Activated CD4-positive, alpha-beta T cell treated with anti-CD3 and anti-CD28 coated beads, Interleukin-2, amount 10 ng/mL, durations not matched to agents 24 days and 14 days (primary cell): ENCODE measurements around the gene SAMHD1. TPM values are rescaled to one million over a fixed set of nuclear protein-coding genes. Genes with fewer than 3 reads are reported as not detected.
"Not testable (repeated sequence)": the region's sequence is repeated elsewhere in the genome, so short reads cannot be mapped to it uniquely, and the experiment has no call there.

Experiments
- DNase-seq: peaks from one replicate; pipeline ENCODE4 v3.0.0; 2022
- H3K27ac Mint-ChIP-seq: one replicate; pipeline ENCODE4 v1.8.0; 2022; ENCODE audit warnings: mild to moderate bottlenecking, mixed read lengths
- H3K27me3 Mint-ChIP-seq: one replicate; pipeline ENCODE4 v1.8.0; 2022; ENCODE audit warnings: mixed read lengths
- H3K36me3 Mint-ChIP-seq: one replicate; pipeline ENCODE4 v1.8.0; 2022; ENCODE audit warnings: low read depth, mild to moderate bottlenecking, mixed read lengths
- H3K4me1 Mint-ChIP-seq: one replicate; pipeline ENCODE4 v1.8.0; 2021; ENCODE audit warnings: mixed read lengths
- H3K4me3 Mint-ChIP-seq: one replicate; pipeline ENCODE4 v1.8.0; 2022; ENCODE audit warnings: mild to moderate bottlenecking, moderate library complexity, mixed read lengths
- H3K9me3 Mint-ChIP-seq: one replicate; pipeline ENCODE4 v1.8.0; 2021; ENCODE audit warnings: mixed read lengths
- intact Hi-C: fragments of 100-400 bp; cut with micrococcal nuclease; formaldehyde crosslinking; loops from one replicate; pipeline ENCODE4 v1.15.1; 2023
- total RNA-seq: library from RNA; stranded (reverse); gene quantifications from 2 replicates; pipeline ENCODE4 v1.2.3, GENCODE V29; 2022

The SAMHD1 gene
- total RNA-seq, 1 donor from 2014 or later = 51.6 TPM

DNA sequence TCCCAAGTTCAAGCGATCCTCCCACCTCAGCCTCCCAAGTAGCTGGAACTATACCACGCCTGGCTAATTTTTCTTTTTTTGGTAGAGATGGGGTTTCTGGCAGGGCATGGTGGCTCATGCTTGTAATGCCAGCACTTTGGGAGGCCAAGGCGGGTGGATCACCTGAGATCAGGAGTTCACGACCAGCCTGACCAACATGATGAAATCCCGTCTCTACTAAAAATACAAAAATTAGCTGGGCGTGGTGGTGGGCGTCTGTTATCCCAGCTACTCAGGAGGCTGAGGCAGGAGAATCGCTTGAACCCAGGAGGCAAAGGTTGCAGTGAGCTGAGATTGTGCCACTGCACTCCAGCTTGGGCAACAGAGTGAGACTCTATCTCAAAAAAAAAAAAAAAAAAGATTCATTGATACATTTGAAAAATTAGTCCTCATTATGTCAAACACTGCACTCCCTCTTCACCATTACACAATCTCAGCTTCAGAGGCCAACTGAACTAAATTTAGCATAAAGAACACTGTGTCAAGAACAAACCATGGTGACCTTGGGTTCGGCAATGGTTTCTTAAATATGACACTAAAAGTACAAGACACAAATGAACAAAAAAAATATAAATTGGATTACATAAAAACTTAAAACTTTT, 14.6 kb downstream of the SAMHD1 start:
- Mint-ChIP-seq H3K36me3 (peaks cover 62% of the 10 kb centered on the region), H3K27ac (peak overlapping the region; percentile 77), H3K4me1 (peaks cover 36% of the 10 kb centered on the region)
- H3K9me3 Mint-ChIP-seq, H3K27me3 Mint-ChIP-seq, H3K4me3 Mint-ChIP-seq, intact Hi-C loops, DNase-seq: not testable (repeated sequence)

DNA sequence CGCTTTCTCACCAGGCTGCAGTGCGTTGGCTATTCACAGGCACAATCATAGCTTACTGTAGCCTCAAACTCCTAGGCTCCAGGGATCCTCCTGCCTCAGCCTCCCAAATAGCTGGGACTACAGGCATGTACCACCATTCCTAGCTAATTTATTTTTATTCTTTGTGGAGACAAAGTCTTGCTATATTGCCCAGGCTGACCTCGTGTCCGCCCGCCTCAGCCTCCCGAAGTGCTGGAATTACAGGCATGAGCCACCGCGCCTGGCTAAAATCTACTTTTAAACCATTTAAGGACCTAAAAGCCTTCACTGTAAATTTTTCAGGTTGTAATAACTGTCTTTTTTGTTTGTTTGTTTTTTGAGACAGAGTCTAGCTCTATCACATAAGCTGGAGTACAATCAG, 15.2 kb downstream of the SAMHD1 start:
- H3K4me1 Mint-ChIP-seq = peaks cover 34% of the 10 kb centered on the region
- no peaks in the 10 kb centered on the region for H3K9me3 Mint-ChIP-seq
- no peak for DNase-seq
- intact Hi-C loops = no loop called here
- H3K27ac Mint-ChIP-seq = peak overlapping the region; percentile 77
- no peak overlapping the region for H3K4me3 Mint-ChIP-seq
- H3K36me3 Mint-ChIP-seq = peaks cover 62% of the 10 kb centered on the region
- no peaks in the 10 kb centered on the region for H3K27me3 Mint-ChIP-seq

GRCh38 chr20:36933571-36933970, 17.9 kb downstream of the SAMHD1 start:
- DNase-seq, H3K27me3 Mint-ChIP-seq, H3K9me3 Mint-ChIP-seq, H3K27ac Mint-ChIP-seq, H3K4me3 Mint-ChIP-seq, intact Hi-C loops: not testable (repeated sequence)
- H3K36me3 Mint-ChIP-seq = peaks cover 68% of the 10 kb centered on the region
- H3K4me1 Mint-ChIP-seq = peaks cover 35% of the 10 kb centered on the region

- Mint-ChIP-seq H3K4me1 (peaks cover 35% of the 10 kb centered on the region), H3K27ac (peak overlapping the region; percentile 72), H3K36me3 (peaks cover 72% of the 10 kb centered on the region), H3K27me3 (no peaks in the 10 kb centered on the region), H3K4me3 (no peak overlapping the region), H3K9me3 (no peaks in the 10 kb centered on the region)
- DNase-seq = no peak
- intact Hi-C loops = no loop called here
These were observed 18.8 kb downstream of the SAMHD1 start for GRCh38 chr20:36932476-36933426.

DNA sequence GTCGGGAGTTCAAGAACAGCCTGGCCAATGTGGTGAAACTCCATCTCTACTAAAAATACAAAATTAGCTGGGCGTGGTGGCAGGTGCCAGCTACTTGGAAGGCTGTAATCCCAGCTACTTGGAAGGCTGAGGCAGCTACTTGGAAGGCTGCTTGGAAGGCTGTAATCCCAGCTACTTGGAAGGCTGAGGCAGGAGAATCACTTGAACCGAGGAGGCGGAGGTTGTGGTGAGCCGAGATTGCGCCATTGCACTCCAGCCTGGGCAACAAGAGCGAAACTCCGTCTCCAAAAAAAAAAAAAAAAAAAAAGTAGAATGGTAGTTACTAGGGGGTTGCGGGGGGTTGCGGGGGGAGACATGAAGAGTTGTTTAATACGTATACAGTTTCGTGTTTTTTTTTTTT, 19.4 kb downstream of the SAMHD1 start:
- Mint-ChIP-seq H3K4me1 (peaks cover 31% of the 10 kb centered on the region), H3K27ac (peak overlapping the region; percentile 72), H3K36me3 (peaks cover 70% of the 10 kb centered on the region)
- H3K4me3 Mint-ChIP-seq, H3K9me3 Mint-ChIP-seq, H3K27me3 Mint-ChIP-seq, intact Hi-C loops, DNase-seq: not testable (repeated sequence)

GRCh38 chr20:36929691-36930090, 21.8 kb downstream of the SAMHD1 start:
- H3K36me3 Mint-ChIP-seq = peaks cover 73% of the 10 kb centered on the region
- peaks cover 33% of the 10 kb centered on the region for H3K4me1 Mint-ChIP-seq
- peak overlapping the region; percentile 20 for H3K27ac Mint-ChIP-seq
- H3K9me3 Mint-ChIP-seq = no peaks in the 10 kb centered on the region
- DNase-seq = no peak
- no peak overlapping the region for H3K4me3 Mint-ChIP-seq
- intact Hi-C loops = no loop called here
- H3K27me3 Mint-ChIP-seq = no peaks in the 10 kb centered on the region

- DNase-seq = no peak
- Mint-ChIP-seq H3K9me3 (no peaks in the 10 kb centered on the region), H3K27me3 (no peaks in the 10 kb centered on the region), H3K4me1 (peaks cover 37% of the 10 kb centered on the region), H3K27ac (peak overlapping the region; percentile 48), H3K36me3 (peaks cover 75% of the 10 kb centered on the region), H3K4me3 (no peak overlapping the region)
- intact Hi-C loops = no loop called here
These were observed 22.2 kb downstream of the SAMHD1 start for GRCh38 chr20:36929290-36929689.

GRCh38 chr20:36927704-36928103, 23.8 kb downstream of the SAMHD1 start:
- Mint-ChIP-seq H3K27ac (no peak overlapping the region), H3K4me1 (peaks cover 34% of the 10 kb centered on the region), H3K27me3 (no peaks in the 10 kb centered on the region), H3K9me3 (no peaks in the 10 kb centered on the region), H3K4me3 (no peak overlapping the region), H3K36me3 (peaks cover 74% of the 10 kb centered on the region)
- intact Hi-C loops = no loop called here
- no peak for DNase-seq

DNA sequence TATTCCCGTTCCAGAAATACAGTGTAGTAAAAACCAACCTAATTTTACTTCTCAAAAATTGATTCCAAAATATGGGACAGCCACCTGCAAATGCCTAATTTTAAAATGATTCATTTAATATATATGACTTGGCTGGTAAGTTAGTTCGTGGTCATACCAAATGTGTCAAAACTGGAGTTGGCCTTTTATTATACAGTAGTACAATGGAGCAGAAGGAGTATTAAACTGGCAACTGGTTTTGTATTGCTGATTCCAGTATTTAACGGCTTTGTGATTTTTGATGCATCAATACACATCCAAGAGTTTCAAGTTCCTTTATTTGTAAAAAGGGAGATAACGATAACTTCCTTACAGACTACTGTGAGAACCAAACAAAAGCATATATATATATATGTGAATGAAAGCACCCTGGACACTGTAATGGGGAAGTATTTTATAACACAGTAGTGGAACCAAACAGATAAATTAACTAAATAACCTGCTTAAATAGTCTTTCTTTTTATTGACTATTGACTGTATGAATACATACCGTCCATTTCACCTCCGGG, 24.8 kb downstream of the SAMHD1 start:
- Mint-ChIP-seq H3K27ac (no peak overlapping the region), H3K9me3 (no peaks in the 10 kb centered on the region), H3K36me3 (peaks cover 68% of the 10 kb centered on the region), H3K27me3 (no peaks in the 10 kb centered on the region), H3K4me3 (no peak overlapping the region), H3K4me1 (peaks cover 29% of the 10 kb centered on the region)
- no peak for DNase-seq
- intact Hi-C loops = no loop called here

- H3K27ac Mint-ChIP-seq = peak overlapping the region; percentile 45
- no peak overlapping the region for H3K4me3 Mint-ChIP-seq
- peaks cover 59% of the 10 kb centered on the region for H3K36me3 Mint-ChIP-seq
- peaks cover 17% of the 10 kb centered on the region for H3K4me1 Mint-ChIP-seq
- no peak for DNase-seq
- H3K9me3 Mint-ChIP-seq = no peaks in the 10 kb centered on the region
- no peaks in the 10 kb centered on the region for H3K27me3 Mint-ChIP-seq
- intact Hi-C loops = no loop called here
These were observed 26.3 kb downstream of the SAMHD1 start for GRCh38 chr20:36925234-36925633.

DNA sequence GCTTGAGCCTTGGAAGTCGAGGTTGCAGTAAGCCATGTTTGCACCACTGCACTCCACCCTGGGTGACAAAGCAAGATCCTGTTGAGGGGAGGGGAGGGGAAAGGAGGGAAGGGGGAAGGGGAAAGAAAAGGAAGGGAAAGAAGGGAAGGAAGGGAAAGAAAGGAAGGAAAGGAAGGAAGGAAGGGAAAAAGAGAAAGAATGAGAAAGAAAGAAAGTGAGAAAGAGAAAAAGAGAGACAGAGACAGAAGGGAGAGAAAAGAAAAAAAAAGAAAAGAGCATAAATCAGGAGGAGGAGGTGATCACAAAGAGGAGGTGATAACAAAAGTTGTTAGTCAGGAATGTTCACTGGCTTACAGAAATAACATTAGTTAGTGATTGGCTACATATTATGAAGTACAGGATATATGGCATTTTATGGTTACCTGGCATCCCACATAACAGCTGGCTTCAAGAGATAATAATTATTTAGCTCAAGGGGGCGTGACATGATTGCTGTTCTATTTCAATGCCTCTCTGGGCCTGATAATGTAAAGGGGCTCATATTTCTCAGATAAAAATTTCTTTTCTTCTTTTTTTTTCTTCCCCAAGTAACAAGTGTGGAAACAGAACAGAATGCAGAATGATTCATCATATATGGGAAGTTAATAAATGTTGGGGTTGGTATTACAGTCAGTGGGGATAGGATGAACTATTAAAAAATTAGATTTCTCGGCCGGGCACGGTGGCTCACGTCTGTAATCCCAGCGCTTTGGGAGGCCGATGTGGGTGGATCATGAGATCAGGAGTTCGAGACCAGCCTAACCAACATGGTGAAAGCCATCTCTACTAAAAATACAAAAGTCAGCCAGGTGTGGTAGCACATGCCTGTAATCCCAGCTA, 27.1 kb downstream of the SAMHD1 start:
- Mint-ChIP-seq H3K4me3 (no peak overlapping the region), H3K9me3 (no peaks in the 10 kb centered on the region), H3K36me3 (peaks cover 56% of the 10 kb centered on the region), H3K27me3 (no peaks in the 10 kb centered on the region), H3K27ac (peak overlapping the region; percentile 79), H3K4me1 (peaks cover 15% of the 10 kb centered on the region)
- no peak for DNase-seq
- intact Hi-C loops = no loop called here

- Mint-ChIP-seq H3K27ac (peak overlapping the region; percentile 61), H3K9me3 (no peaks in the 10 kb centered on the region), H3K4me3 (no peak overlapping the region), H3K27me3 (no peaks in the 10 kb centered on the region), H3K4me1 (peaks cover 6% of the 10 kb centered on the region), H3K36me3 (peaks cover 34% of the 10 kb centered on the region)
- intact Hi-C loops = no loop called here
- no peak for DNase-seq
These were observed 31.2 kb downstream of the SAMHD1 start for GRCh38 chr20:36920334-36920730.

DNA sequence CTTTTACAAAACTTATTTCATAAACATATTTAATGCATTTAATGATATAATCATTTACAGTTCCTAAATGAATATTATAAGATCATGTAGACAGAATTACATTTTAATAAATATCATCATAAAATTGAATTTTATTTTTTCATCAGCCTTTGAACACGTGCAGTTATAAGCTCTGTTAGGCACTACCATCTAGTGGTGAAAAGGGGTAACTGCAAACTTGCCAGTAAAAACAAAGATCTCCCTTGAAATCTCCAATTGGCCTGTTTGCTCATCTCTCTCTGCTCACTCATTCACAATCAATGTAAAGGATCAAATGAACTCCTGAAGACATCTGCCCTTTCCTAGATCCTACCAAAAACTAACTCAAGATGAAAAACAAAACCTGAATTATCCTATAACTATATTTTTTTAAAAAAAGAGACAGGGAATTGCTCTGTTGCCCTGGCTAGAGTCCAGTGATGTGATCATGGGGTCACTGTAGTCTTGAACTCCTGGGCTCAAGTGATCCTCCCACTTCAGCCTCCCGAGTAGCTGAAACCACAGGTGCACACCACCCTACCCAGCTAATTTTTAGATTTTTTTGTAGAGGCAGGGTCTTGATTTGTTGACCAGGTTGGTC, 31.7 kb downstream of the SAMHD1 start:
- Mint-ChIP-seq H3K27ac (peak overlapping the region; percentile 61), H3K9me3 (no peaks in the 10 kb centered on the region)
- peak; percentile 82 for DNase-seq

More for the DNA sequence above, 31.7 kb downstream of the SAMHD1 start:
- Mint-ChIP-seq H3K4me1 (peaks cover 6% of the 10 kb centered on the region), H3K27me3 (no peaks in the 10 kb centered on the region), H3K4me3 (no peak overlapping the region), H3K36me3 (peaks cover 36% of the 10 kb centered on the region)
- intact Hi-C loops = no loop called here
